HepG2 (cell line): ENCODE measurements around the gene SNAP23. TPM values are rescaled to one million over a fixed set of nuclear protein-coding genes. Genes with fewer than 3 reads are reported as not detected.

ENCODE experiments used
- ATAC-seq: fragments of 200-7000 bp; cut with Tn5 transposase; 3 replicates; pipeline ENCODE4 v1.9.1; 2020; ENCODE audit warnings: mild to moderate bottlenecking, moderate library complexity
- BruUV-seq: library from RNA; stranded (reverse); fragments of 400-500 nt; replicated peaks from 2 replicates; lab custom pipeline; 2021; lab: Mats Ljungman, UMichigan
- CTCF ChIA-PET: fragments of 300-600 bp; formaldehyde crosslinking; extraction: SDS; loops from one replicate; lab custom pipeline; 2021; ENCODE audit warnings: low total read pairs, inconsistent platforms, low intra/inter-chr PET ratio; lab: Yijun Ruan, JAX
- POLR2A ChIA-PET: fragments of 350-600 bp; sonication (Branson Sonifier 250); formaldehyde crosslinking; loops from one replicate; lab custom pipeline; 2020; ENCODE audit warnings: antibody characterized with exemption, inconsistent platforms; lab: Yijun Ruan, JAX
- DNase-seq: peaks from one replicate; pipeline ENCODE4 v3.0.0-alpha.2; 2015; ENCODE audit warnings: low spot score
- FAIRE-seq: peaks from 3 replicates; lab custom pipeline; 2011; peaks lifted over from hg19 to GRCh38; lab: Jason Lieb, UNC
- H2AFZ ChIP-seq: one replicate; pipeline ENCODE4 v1.6.1; 2011; ENCODE audit warnings: low read length, inconsistent platforms
- H3K27ac ChIP-seq: fragments of 300-600 bp; 3 replicates; pipeline ENCODE4 v1.8.0; 2011; ENCODE audit warnings: mixed run types, mild to moderate bottlenecking, mixed read lengths, low read length, inconsistent platforms; ENCODE audit not compliant: insufficient read depth; ENCODE audit errors: extremely low read length
- H3K27me3 ChIP-seq, 2 experiments: fragments of 200-600 bp in 1 of 2; 2 replicates in 1 of 2; 3 replicates in 1 of 2; pipeline versions ENCODE4 v1.6.0 to v1.8.0; 2011; ENCODE audit warnings: low read length in 2 of 2, mild to moderate bottlenecking in 2 of 2, moderate library complexity in 2 of 2, inconsistent platforms in 1 of 2; ENCODE audit not compliant: insufficient read depth in 2 of 2, control insufficient read depth in 1 of 2
- H3K36me3 ChIP-seq, 2 experiments: fragments of 200-600 bp in 1 of 2; replicated peaks in 1 of 2; 2 replicates in 1 of 2; 3 replicates in 1 of 2; pipeline versions ENCODE4 v1.5.1 to v1.8.0; 2011; ENCODE audit warnings: low read length in 2 of 2, inconsistent platforms in 1 of 2; ENCODE audit not compliant: insufficient read depth in 2 of 2, control insufficient read depth in 1 of 2
- H3K4me1 ChIP-seq: 2 replicates; pipeline ENCODE4 v1.5.1; 2012; ENCODE audit warnings: low read length, inconsistent platforms; ENCODE audit not compliant: insufficient read depth
- H3K4me2 ChIP-seq: 2 replicates; pipeline ENCODE4 v1.6.0; 2011; ENCODE audit warnings: low read depth, low read length, inconsistent platforms
- H3K4me3 ChIP-seq, 3 experiments: fragments of 200-600 bp in 1 of 3; sonication (generic), shearing (Covaris generic) in 1 of 3; replicated peaks in 1 of 3; 2 replicates each; pipeline ENCODE4 v1.5.1; 2011 to 2016; ENCODE audit warnings: low read length in 3 of 3, inconsistent platforms in 2 of 3, low read depth in 2 of 3, mild to moderate bottlenecking in 2 of 3, control low read depth in 1 of 3, mixed read lengths in 1 of 3; ENCODE audit not compliant: insufficient read depth in 1 of 3
- H3K79me2 ChIP-seq: one replicate; pipeline ENCODE4 v1.6.1; 2011; ENCODE audit warnings: low read length, inconsistent platforms; ENCODE audit not compliant: insufficient read depth
- H3K9ac ChIP-seq: 2 replicates; pipeline ENCODE4 v1.6.0; 2011; ENCODE audit warnings: mild to moderate bottlenecking, low read depth, low read length, inconsistent platforms; ENCODE audit not compliant: insufficient read depth
- H3K9me3 ChIP-seq: 2 replicates; pipeline ENCODE4 v1.5.1; 2012; ENCODE audit warnings: mild to moderate bottlenecking, low read length
- H4K20me1 ChIP-seq: 2 replicates; pipeline ENCODE4 v1.6.0; 2011; ENCODE audit warnings: inconsistent platforms, mild to moderate bottlenecking, low read length, moderate library complexity; ENCODE audit not compliant: insufficient read depth
- AKAP8 ChIP-seq: sonication (generic); formaldehyde crosslinking; IDR thresholded peaks from 2 replicates; pipeline ENCODE4 v1.5.1; 2020; ENCODE audit warnings: mild to moderate bottlenecking, missing genetic modification reagents
- ARNT2 ChIP-seq: sonication (generic); formaldehyde crosslinking; IDR thresholded peaks from 2 replicates; pipeline ENCODE4 v1.8.0; 2022; ENCODE audit warnings: mild to moderate bottlenecking, low read depth, missing genetic modification reagents, moderate library complexity
- ATF6 ChIP-seq: sonication (generic); formaldehyde crosslinking; conservative IDR thresholded peaks from 2 replicates; pipeline ENCODE4 v1.4.0; 2020; ENCODE audit warnings: missing genetic modification reagents
- BCL6 ChIP-seq: IDR thresholded peaks from 2 replicates; pipeline ENCODE4 v1.6.1; 2016; ENCODE audit warnings: missing genetic modification reagents, missing compliant biosample characterization
- FOXP1 ChIP-seq, 2 experiments: fragments of 450-650 bp in 1 of 2; IDR thresholded peaks; 2 replicates each; pipeline ENCODE4 v1.6.1; 2017 to 2018; ENCODE audit warnings: antibody characterized with exemption in 1 of 2
- MED8 ChIP-seq: sonication (generic); formaldehyde crosslinking; IDR thresholded peaks from 2 replicates; pipeline ENCODE4 v1.8.1; 2023; ENCODE audit warnings: mild to moderate bottlenecking, missing genetic modification reagents; ENCODE audit not compliant: insufficient replicate concordance
- REL ChIP-seq: sonication (generic); formaldehyde crosslinking; conservative IDR thresholded peaks from 2 replicates; pipeline ENCODE4 v1.8.0; 2022; ENCODE audit warnings: mild to moderate bottlenecking, missing genetic modification reagents, moderate library complexity
- SIN3A ChIP-seq: IDR thresholded peaks from 2 replicates; pipeline ENCODE4 v1.6.1; 2011; ENCODE audit warnings: low read depth, mild to moderate bottlenecking, control low read depth, low read length, borderline replicate concordance
- SNAPC5 ChIP-seq: sonication (generic); formaldehyde crosslinking; IDR thresholded peaks from 2 replicates; pipeline ENCODE4 v1.8.1; 2023; ENCODE audit warnings: mild to moderate bottlenecking, missing genetic modification reagents, borderline replicate concordance
- THAP9 ChIP-seq: sonication (generic); formaldehyde crosslinking; IDR thresholded peaks from 2 replicates; pipeline ENCODE4; 2020; ENCODE audit warnings: missing genetic modification reagents, mild to moderate bottlenecking, borderline replicate concordance
- ZNF317 ChIP-seq: sonication (generic); formaldehyde crosslinking; IDR thresholded peaks from 2 replicates; pipeline ENCODE4 v1.5.0; 2020; ENCODE audit warnings: mild to moderate bottlenecking, missing genetic modification reagents
- ZNF33B ChIP-seq: sonication (generic); formaldehyde crosslinking; IDR thresholded peaks from 2 replicates; pipeline ENCODE4 v1.5.1; 2020; ENCODE audit warnings: mild to moderate bottlenecking, missing genetic modification reagents
- ZNF512 ChIP-seq: sonication (generic); formaldehyde crosslinking; IDR thresholded peaks from 2 replicates; pipeline ENCODE4 v1.4.0; 2020; ENCODE audit warnings: mild to moderate bottlenecking, missing genetic modification reagents
- ZNF616 ChIP-seq: sonication (generic); formaldehyde crosslinking; IDR thresholded peaks from 2 replicates; pipeline ENCODE4 v1.5.0; 2020; ENCODE audit warnings: low read depth, mild to moderate bottlenecking, missing genetic modification reagents
- ZSCAN22 ChIP-seq: sonication (generic); formaldehyde crosslinking; IDR thresholded peaks from 2 replicates; pipeline ENCODE4 v1.4.0; 2020; ENCODE audit warnings: mild to moderate bottlenecking, missing genetic modification reagents
- ZSCAN29 ChIP-seq: sonication (generic); formaldehyde crosslinking; conservative IDR thresholded peaks from 2 replicates; pipeline ENCODE4 v1.4.0; 2020; ENCODE audit warnings: mild to moderate bottlenecking, missing genetic modification reagents
- WGBS: methylation state at CpG from one replicate; pipeline ENCODE4 v1.1.6; 2017; ENCODE audit warnings: low lambda C conversion rate; 5-methylcytosine and 5-hydroxymethylcytosine counted together
- in situ Hi-C: cut with HindIII; loops from 2 replicates; pipeline ENCODE4 v1.10.0; 2017; ENCODE audit warnings: low pct_unique_long_range_greater_than_20kb; ENCODE audit not compliant: extremely low pct_ligation_motif_present
- intact Hi-C: fragments of 100-400 bp; cut with micrococcal nuclease; formaldehyde crosslinking; loops from one replicate; pipeline ENCODE4 v1.10.0; 2022; ENCODE audit not compliant: unreplicated experiment
- polyA plus RNA-seq, 8 experiments: library from polyadenylated mRNA; depleted of rRNA in 3 of 8; stranded (reverse) in 7 of 8; unstranded in 1 of 8; fragments of >200 nt; fragmentation: Illumina TruSeq in 4 of 8; extraction: Trizol in 4 of 8; gene quantifications; 2 replicates each; pipeline versions ENCODE4 v1.2.1 to v1.2.3, GENCODE V29; 2011 to 2016; ENCODE audit warnings: low read depth in 4 of 8, missing spikeins in 1 of 8, mixed read lengths in 1 of 8; ENCODE audit not compliant: insufficient read depth in 1 of 8
- total RNA-seq, 5 experiments: library from RNA; depleted of rRNA; stranded (reverse); fragments of >200 nt; fragmentation: Illumina TruSeq; extraction: Trizol; gene quantifications; 2 replicates each; pipeline ENCODE4 v1.2.3, GENCODE V29; 2016; ENCODE audit warnings: low read depth in 1 of 5

Gene SNAP23
- total and polyA plus RNA-seq, 2 of the 13 experiments (the other 11 are each of a cell fraction or from before 2014, with no cell fraction given), result 37.0 to 101 TPM

- no CpG with 5 or more reads among the region's 71 CpGs for WGBS
- intact Hi-C loops, result loop anchor here (2.0 to 5.0 kb wide), 2 partner anchors 58 to 104 kb away; partner anchors contain the start of gene ZNF106
- TF ChIP-seq ZNF512 (CRISPR knock-in tag) (no peak), BCL6 (CRISPR knock-in tag) (peak; percentile 62), REL (CRISPR knock-in tag) (peak; percentile 56; the same call in 1 of the 2 replicates), SNAPC5 (no peak; the same call in 1 of the 2 replicates), ZNF33B (CRISPR knock-in tag) (peak; percentile 67; the same call in 1 of the 2 replicates), FOXP1 (IDR thresholded peaks at IDR 0.05) (no peak), FOXP1 (CRISPR knock-in tag; IDR thresholded peaks at IDR 0.05) (no peak), ATF6 (CRISPR knock-in tag) (peak; percentile 88; the same call in 1 of the 2 replicates), ZNF317 (peak; percentile 81), MED8 (CRISPR knock-in tag) (peak; percentile 46), ARNT2 (peak; percentile 73; the same call in 1 of the 2 replicates), ZNF616 (CRISPR knock-in tag) (no peak), SIN3A (peak; percentile 87), ZSCAN29 (CRISPR knock-in tag) (no peak), AKAP8 (peak; percentile 79), ZSCAN22 (CRISPR knock-in tag) (no peak), THAP9 (peak; percentile 80; the same call in 1 of the 2 replicates)
Observed at GRCh38 chr15:42548249-42549031, 53.0 kb downstream of the SNAP23 start, which contains the start of the genes HAUS2 and LRRC57. Gene HAUS2, plus strand, starts transcription at chr15:42548838. Its CDS starts 35 bp downstream, at chr15:42548873. Gene LRRC57, minus strand, starts transcription at chr15:42548793. Its CDS starts 359 bp downstream, at chr15:42548434.

More at GRCh38 chr15:42548249-42549031, 53.0 kb downstream of the SNAP23 start, which contains the start of the genes HAUS2 and LRRC57:
- Histone ChIP-seq H3K9ac (peak within 1 kb of the TSS; percentile 93), H3K79me2 (peaks cover 44% of the 10 kb centered on the region), H3K9me3 (no peaks in the 10 kb centered on the region), H3K4me3 (peak within 1 kb of the TSS; percentile 87 to 96 (median 96)), H3K27ac (peak within 1 kb of the TSS; percentile 68), H3K4me1 (peaks cover 45% of the 10 kb centered on the region), H4K20me1 (no peaks in the 10 kb centered on the region), H2AFZ (peak within 1 kb of the TSS; percentile 59), H3K36me3 (peaks cover 0 to 18% of the 10 kb centered on the region in 2 experiments; a peak in 4 of 5 replicates), H3K4me2 (peak within 1 kb of the TSS; percentile 77), H3K27me3 (no peaks in the 10 kb centered on the region; a peak in 1 of 5 replicates)
- DNase-seq, result peak; percentile 77
- in situ Hi-C loops, result no loop called here
- FAIRE-seq, result peak; percentile 52
- ATAC-seq, result peak; percentile 95
- ChIA-PET CTCF (no interaction called here), POLR2A (interaction anchor here (0.8 to 2.1 kb wide), 7 partner anchors 10 to 156 kb away, joined by 3 to 20 read pairs (median 7); partner anchors contain the start of genes SNAP23, STARD9 and ZNF106)
- BruUV-seq, result TSS peak; percentile 72
